Measurements from ENCODE around the gene SLC1A2. TPM values are rescaled to one million over a fixed set of nuclear protein-coding genes. Genes with fewer than 3 reads are reported as not detected.
A peak's percentile ranks its signal among the peaks of the same experiment; 100 is the strongest.

Gene SLC1A2
- total and polyA plus RNA-seq, 4 donors = 0.35 to 17.0 (median 1.1) TPM

DNA sequence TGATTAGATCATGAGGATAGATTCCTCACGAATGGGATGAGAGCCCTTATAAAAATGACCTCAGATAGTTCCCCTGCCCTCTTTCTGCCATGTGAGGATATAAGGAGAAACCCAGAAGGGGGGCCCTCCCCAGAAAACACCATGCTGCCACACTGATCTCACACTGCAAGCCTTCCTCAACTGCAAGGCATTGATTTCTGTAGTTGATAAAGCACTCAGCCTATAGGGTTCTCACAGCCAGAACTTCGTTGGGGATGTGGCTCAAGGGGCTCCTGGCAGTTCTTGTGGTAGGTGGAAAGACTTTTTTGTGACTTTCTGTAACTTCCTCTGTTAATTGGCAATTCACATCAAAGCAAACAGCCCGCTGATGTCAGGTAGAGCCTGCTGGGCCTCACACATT is 171.5 kb downstream of the SLC1A2 start:
- H3K4me1 ChIP-seq (ENCODE audit: control insufficient read depth in 5 of 5, insufficient read depth in 5 of 5, low read length in 5 of 5) = peaks cover 0 to 2% (median 0%) of the 10 kb centered on the region in 5 donors
- DNase-seq = no peak
- H3K27ac ChIP-seq (ENCODE audit: low read depth in 1 of 2, low read length in 1 of 2) = no peak overlapping the region
- H3K36me3 ChIP-seq (ENCODE audit: control insufficient read depth in 4 of 4, insufficient read depth in 4 of 4, low read length in 4 of 4) = no peaks in the 10 kb centered on the region
- no peak overlapping the region for H3K9ac ChIP-seq (ENCODE audit: insufficient read depth in 1 of 2, low read length in 2 of 2)
- WGBS, 2 donors = 72 to 83% methylated on average over 3 of the region's 3 CpGs
- H3K4me3 ChIP-seq = no peak overlapping the region
- TF ChIP-seq, protein P1, sequence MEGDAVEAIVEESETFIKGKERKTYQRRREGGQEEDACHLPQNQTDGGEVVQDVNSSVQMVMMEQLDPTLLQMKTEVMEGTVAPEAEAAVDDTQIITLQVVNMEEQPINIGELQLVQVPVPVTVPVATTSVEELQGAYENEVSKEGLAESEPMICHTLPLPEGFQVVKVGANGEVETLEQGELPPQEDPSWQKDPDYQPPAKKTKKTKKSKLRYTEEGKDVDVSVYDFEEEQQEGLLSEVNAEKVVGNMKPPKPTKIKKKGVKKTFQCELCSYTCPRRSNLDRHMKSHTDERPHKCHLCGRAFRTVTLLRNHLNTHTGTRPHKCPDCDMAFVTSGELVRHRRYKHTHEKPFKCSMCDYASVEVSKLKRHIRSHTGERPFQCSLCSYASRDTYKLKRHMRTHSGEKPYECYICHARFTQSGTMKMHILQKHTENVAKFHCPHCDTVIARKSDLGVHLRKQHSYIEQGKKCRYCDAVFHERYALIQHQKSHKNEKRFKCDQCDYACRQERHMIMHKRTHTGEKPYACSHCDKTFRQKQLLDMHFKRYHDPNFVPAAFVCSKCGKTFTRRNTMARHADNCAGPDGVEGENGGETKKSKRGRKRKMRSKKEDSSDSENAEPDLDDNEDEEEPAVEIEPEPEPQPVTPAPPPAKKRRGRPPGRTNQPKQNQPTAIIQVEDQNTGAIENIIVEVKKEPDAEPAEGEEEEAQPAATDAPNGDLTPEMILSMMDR (IDR thresholded peaks at IDR 0.05; ENCODE audit: control extremely low read depth, extremely low read depth) = no peak
- ATAC-seq (ENCODE audit: insufficient read depth, low FRiP score) = no peak
- H3K27me3 ChIP-seq (ENCODE audit: control insufficient read depth in 3 of 3, insufficient read depth in 3 of 3, low read length in 2 of 3) = no peaks in the 10 kb centered on the region
- no peaks in the 10 kb centered on the region for H3K9me3 ChIP-seq (ENCODE audit: control insufficient read depth in 4 of 4, insufficient read depth in 3 of 4, low read length in 3 of 4)

DNA sequence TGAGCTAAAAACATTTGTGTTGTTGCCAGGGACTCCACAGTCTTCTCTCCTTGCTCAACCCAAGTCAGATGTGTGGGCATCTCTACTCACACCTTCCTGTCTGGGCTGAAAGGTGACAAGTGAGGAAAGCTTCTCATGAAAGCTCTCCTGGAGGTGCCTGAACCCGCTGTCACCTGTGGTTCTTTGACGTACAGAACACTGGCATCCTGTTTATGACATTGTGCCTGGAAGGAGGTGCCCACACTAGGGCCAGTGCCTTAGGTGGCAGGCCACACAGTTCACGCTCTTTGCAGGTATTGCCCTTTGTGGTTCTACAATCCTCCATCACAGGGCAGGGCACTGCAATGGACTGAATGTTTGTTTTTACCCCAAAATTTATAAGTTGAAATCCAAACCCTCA is 171.9 kb downstream of the SLC1A2 start:
- no peak for ATAC-seq (ENCODE audit: insufficient read depth, low FRiP score)

DNA sequence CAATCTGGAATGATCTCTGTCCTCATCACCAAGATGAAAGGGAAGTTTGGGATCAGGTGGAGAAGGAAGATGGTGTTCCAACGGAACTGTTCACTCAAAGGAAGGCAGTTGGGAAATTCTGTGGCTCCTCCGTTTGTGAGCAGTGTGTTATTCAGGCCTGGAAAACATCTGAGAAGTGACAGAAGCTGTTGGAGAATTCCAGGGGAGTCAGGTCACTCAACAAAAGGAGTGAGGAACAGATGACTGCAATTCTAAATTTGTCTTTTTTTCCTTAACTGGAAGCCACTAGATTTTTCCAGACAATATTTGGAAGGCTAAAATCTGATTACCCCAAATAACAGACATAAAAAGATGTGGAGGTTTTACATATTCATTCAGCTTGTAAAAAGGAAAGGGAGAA is 172.6 kb downstream of the SLC1A2 start:
- no peaks in the 10 kb centered on the region for H3K9me3 ChIP-seq (ENCODE audit: control insufficient read depth in 4 of 4, insufficient read depth in 3 of 4, low read length in 3 of 4)
- H3K9ac ChIP-seq (ENCODE audit: insufficient read depth in 1 of 2, low read length in 2 of 2) = no peak overlapping the region
- H3K4me1 ChIP-seq (ENCODE audit: control insufficient read depth in 5 of 5, insufficient read depth in 5 of 5, low read length in 5 of 5) = peaks cover 0 to 2% (median 0%) of the 10 kb centered on the region in 5 donors
- H3K4me3 ChIP-seq = no peak overlapping the region
- H3K27me3 ChIP-seq (ENCODE audit: control insufficient read depth in 3 of 3, insufficient read depth in 3 of 3, low read length in 2 of 3) = no peaks in the 10 kb centered on the region
- no peaks in the 10 kb centered on the region for H3K36me3 ChIP-seq (ENCODE audit: control insufficient read depth in 4 of 4, insufficient read depth in 4 of 4, low read length in 4 of 4)
- TF ChIP-seq, protein P1 (IDR thresholded peaks at IDR 0.05; ENCODE audit: control extremely low read depth, extremely low read depth) = no peak
- WGBS, 2 donors = 39 to 42% methylated on average over 2 of the region's 2 CpGs
- peak overlapping the region in 1 of 2 donors; percentile 33 for H3K27ac ChIP-seq (ENCODE audit: low read depth in 1 of 2, low read length in 1 of 2)
- ATAC-seq (ENCODE audit: insufficient read depth, low FRiP score) = no peak
- no peak for DNase-seq

More for the DNA sequence above, 171.9 kb downstream of the SLC1A2 start:
- TF ChIP-seq, protein P1 (IDR thresholded peaks at IDR 0.05; ENCODE audit: control extremely low read depth, extremely low read depth) = no peak
- no peak for DNase-seq
- no peaks in the 10 kb centered on the region for H3K9me3 ChIP-seq (ENCODE audit: control insufficient read depth in 4 of 4, insufficient read depth in 3 of 4, low read length in 3 of 4)
- WGBS, 2 donors = 84 to 92% methylated on average over 3 of the region's 3 CpGs
- H3K27ac ChIP-seq (ENCODE audit: low read depth in 1 of 2, low read length in 1 of 2) = no peak overlapping the region
- H3K36me3 ChIP-seq (ENCODE audit: control insufficient read depth in 4 of 4, insufficient read depth in 4 of 4, low read length in 4 of 4) = no peaks in the 10 kb centered on the region
- peaks cover 0 to 2% (median 0%) of the 10 kb centered on the region in 5 donors for H3K4me1 ChIP-seq (ENCODE audit: control insufficient read depth in 5 of 5, insufficient read depth in 5 of 5, low read length in 5 of 5)
- H3K4me3 ChIP-seq = no peak overlapping the region
- H3K9ac ChIP-seq (ENCODE audit: insufficient read depth in 1 of 2, low read length in 2 of 2) = no peak overlapping the region
- H3K27me3 ChIP-seq (ENCODE audit: control insufficient read depth in 3 of 3, insufficient read depth in 3 of 3, low read length in 2 of 3) = no peaks in the 10 kb centered on the region

DNA sequence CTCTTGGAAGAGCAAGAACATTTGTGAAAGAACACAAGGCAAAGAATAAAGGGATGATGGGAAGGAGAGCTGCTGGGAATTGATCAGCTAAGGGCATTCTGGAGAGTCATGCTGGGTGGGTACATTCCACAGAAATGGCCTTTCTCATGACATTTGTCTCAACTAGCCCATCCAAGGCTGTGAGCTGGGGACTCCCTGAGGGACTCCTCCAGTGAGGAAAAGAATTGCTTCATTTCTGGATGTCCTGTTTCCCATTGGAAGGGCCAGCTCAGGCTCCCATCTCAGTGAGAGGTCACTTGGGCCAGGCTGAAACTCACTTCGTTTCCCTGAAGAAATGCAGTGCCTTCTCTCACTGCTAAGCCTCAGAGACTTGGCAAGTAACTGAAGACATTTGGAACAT is 173.6 kb downstream of the SLC1A2 start:
- TF ChIP-seq, protein P1 (IDR thresholded peaks at IDR 0.05; ENCODE audit: control extremely low read depth, extremely low read depth) = no peak
- peaks cover 0 to 2% (median 0%) of the 10 kb centered on the region in 5 donors for H3K4me1 ChIP-seq (ENCODE audit: control insufficient read depth in 5 of 5, insufficient read depth in 5 of 5, low read length in 5 of 5)
- DNase-seq = no peak
- H3K9me3 ChIP-seq (ENCODE audit: control insufficient read depth in 4 of 4, insufficient read depth in 3 of 4, low read length in 3 of 4) = no peaks in the 10 kb centered on the region
- no peak overlapping the region for H3K27ac ChIP-seq (ENCODE audit: low read depth in 1 of 2, low read length in 1 of 2)
- WGBS, 2 donors = 82 to 100% methylated on average over 1 of the region's 1 CpG
- H3K4me3 ChIP-seq = no peak overlapping the region
- no peak overlapping the region for H3K9ac ChIP-seq (ENCODE audit: insufficient read depth in 1 of 2, low read length in 2 of 2)
- ATAC-seq (ENCODE audit: insufficient read depth, low FRiP score) = no peak
- H3K27me3 ChIP-seq (ENCODE audit: control insufficient read depth in 3 of 3, insufficient read depth in 3 of 3, low read length in 2 of 3) = no peaks in the 10 kb centered on the region
- no peaks in the 10 kb centered on the region for H3K36me3 ChIP-seq (ENCODE audit: control insufficient read depth in 4 of 4, insufficient read depth in 4 of 4, low read length in 4 of 4)

Data from lung (tissue), 12 donors.